GM23248 (cell line): ENCODE measurements around the gene C3.

Experiments
- EZH2 ChIP-seq: fragments of 200-600 bp; sonication (generic); IDR thresholded peaks from 2 replicates; pipeline ENCODE4 v1.6.1; 2018; ENCODE audit warnings: antibody characterized with exemption, mild to moderate bottlenecking; ENCODE audit not compliant: insufficient read depth, poor library complexity, severe bottlenecking
- EZH2phosphoT487 ChIP-seq: fragments of 200-600 bp; sonication (generic); IDR thresholded peaks from 2 replicates; pipeline ENCODE4 v1.6.1; 2018; ENCODE audit warnings: antibody characterized with exemption, moderate library complexity, mild to moderate bottlenecking, low read depth; ENCODE audit not compliant: insufficient read depth

DNA sequence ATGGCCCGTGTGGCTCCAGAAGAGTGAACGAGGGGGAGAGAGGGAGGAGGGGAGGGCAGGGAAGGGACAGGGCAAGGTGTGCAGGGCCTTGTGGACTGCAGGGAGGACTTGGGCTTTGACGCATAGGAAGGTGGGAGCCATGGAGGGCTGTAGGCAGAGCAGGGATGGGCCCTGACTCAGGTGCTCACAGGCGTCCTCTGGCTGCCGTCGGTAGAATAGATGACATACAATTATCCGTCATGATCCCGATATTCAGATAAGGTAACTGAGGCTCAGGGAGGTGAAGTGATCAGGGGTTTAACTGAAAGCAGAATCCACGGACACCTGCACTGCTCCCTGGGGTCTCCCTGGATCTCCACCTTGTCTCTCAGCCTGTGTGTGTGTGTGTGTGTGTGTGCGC is 3.4 kb downstream of the C3 start:
- TF ChIP-seq EZH2 (no peak), EZH2phosphoT487 (no peak)
